Measurements from ENCODE around the gene FGGY.
"Not testable (repeated sequence)": the region's sequence is repeated elsewhere in the genome, so short reads cannot be mapped to it uniquely, and the experiment has no call there.

The FGGY gene

DNA sequence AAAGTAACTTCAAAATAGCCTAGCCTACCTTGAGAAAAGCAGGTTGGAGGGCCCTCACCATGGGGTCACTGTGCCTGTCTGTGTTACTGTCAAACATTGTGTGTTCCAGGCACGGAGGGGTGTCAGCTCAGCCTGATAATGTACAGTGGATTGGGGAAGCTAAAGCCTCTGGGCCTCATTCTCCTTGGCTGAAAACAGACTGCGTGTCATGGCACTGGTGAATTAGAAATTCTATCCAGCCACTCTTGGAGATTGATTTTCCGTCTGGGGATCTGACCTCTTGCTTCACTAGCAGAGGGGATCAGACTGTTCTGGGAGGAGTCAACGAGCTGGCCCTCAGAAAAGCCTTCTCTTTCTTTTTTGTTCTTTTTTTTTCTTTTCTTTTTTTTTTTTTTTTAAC, 394.4 kb downstream of the FGGY start:
- no peak for DNase-seq

DNA sequence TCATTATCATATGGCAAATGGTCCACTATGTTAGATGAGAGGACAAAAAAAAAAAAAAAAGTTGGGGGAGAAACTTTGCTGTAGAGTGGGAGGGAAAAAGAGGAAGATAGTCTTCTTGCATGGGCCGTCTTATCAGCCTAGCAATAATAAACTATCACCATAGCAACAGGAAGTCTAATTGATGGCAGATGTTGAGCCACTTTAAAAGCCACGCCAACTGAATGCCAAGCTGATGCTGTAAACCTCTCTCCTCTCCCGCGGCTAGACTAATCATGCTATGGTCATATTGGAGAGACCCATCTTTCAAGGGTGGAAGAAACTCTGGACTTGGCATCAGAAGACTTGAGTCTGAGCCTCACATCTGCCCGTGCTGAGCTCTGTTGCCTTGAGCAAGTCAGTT, 395.7 kb downstream of the FGGY start:
- DNase-seq: no peak

DNA sequence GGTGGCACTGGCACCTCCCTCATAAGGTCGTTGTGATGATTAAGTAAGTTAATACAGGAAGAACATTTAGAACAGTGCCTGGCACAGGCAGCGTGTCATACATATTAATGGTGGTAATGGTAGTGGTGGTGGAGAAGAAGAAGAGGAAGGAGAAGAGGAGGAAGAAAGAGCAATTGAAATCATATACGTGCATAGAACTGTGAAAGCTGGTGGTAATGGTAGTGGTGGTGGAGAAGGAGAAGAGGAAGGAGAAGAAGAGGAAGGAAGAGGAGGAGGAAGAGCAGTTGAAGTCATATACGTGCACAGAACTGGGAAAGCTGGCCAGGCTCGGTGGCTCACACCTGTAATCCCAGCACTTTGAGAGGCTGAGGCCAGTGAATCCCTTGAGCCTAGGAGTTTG, 396.5 kb downstream of the FGGY start:
- no peak for DNase-seq

DNA sequence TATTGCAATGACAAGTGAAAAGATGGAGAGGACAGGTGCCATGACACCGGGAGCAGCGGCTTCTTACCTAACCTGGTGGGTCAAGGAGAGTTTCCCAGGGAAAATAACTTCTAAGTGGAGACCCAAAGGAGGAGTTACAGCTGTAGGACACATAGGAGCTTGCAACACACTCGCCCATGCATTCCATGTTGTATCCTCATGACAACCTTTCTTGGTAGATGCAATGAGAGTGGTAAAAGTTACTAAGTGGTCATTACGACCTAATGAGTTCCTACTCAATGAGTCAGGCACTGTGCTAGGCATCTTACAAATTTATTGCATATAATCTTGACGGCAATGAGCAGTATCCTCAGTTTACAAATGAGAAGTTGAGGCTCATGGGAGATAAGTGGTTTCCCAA, 398.4 kb downstream of the FGGY start:
- DNase-seq: no peak

DNA sequence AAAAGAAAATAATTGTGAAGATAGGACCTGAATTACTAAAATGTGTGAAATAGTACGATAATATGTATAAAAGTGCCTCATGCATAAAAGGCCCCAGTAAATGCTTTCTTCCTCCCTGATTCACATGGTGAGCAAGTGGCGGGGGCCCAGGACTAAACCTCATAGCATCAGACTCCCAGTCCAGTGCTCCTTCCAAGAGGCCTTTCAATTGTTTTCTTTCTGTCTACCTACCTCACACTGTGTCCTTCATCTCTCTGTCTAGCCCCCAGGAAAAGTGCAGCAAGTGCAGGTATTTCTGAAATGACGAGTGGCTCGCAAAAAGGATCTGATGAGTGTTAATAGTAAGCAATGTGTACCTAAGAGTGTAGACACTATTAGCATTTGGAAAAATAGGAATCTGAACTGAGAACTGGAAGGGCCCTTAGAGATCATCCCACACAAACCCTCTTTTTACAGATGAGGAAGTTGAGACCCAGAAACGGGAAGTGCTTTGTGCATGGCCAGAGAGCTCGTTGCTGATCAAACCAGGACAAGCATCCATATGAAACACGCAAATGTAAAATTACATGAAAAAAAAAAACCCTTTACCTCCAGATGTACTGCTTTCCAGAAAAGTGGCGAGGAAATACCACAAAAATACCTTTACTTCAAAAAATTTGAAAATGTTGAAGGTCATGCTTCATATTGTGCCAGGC, 399.7 kb downstream of the FGGY start:
- DNase-seq: no peak

DNA sequence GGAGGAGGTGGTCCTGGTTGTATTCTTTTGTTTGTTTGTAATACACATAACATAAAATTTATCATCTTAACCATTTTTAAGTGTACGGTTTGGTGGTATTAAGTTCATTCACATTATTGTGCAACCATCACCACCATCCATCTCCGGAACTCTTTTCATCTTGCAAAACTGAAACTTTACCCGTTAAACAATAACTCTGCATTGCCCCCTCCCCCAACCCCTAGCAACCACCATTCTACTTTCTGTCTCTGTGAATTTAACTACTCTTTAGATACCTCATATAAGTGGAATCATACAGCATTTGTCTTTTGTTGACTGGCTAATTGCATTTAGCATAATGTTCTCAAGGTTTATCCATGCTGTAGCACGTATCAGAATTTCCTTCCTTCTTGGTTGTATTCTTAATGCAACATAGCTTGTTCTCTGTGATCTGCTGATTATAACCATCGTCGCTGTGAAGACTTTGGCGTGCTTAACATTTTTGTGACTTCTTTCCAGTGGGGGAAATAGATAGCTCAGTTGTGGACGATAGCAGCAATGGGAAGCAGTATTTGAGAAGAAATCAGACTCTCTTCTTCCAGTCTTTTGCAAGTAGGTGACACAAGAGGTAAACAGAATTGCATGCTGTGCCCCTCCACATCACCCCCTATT, 400.4 kb downstream of the FGGY start:
- peak; percentile 32 for DNase-seq

DNA sequence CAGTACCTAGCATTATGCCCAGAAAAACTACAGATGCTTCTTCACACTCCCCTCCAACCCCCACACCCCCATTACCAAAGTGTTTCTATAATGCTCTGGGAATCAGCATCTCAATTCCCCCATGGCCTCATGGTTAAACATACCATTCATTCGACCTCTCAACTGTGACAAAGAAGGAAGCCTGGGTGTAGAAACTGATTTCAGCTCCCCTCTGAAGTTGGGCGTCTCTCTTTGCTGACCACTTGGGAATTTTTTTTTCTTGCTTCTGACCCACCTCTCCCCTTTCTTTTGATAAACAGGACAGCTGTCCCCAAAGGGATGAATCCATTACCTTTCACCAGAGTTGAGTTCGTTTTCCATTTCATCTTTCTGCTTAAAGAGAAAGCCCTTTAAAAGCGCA, 401.5 kb downstream of the FGGY start:
- no peak for DNase-seq

DNA sequence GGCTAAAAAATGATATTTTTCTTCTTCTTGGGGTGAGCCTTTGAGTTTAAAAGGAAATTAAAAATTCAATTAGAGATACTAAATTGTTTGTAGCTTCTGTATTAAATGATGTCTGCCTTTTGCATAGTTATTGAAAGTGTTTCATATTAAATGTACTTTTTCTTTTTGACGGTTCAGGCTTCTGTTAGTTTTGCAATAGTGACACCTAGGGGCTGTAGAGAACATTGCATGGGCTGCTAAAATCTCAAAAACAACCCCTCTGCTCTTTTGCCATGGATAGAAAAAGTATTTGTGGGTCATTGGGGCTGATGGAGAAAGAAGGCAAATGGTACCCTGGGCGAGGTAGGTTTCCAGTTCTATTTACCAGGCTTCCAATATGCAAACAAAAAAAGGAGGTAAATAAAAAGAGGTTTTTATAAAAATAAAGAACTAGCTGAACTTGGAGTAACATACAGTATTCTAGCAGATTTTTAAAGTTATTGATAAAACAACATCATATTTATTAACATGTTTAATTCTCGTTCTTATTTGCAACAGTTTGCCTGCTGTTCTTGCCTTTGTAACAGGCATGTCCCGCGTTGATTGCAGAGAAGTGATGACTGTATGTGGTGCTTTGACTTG, 402.4 kb downstream of the FGGY start:
- DNase-seq: no peak

DNA sequence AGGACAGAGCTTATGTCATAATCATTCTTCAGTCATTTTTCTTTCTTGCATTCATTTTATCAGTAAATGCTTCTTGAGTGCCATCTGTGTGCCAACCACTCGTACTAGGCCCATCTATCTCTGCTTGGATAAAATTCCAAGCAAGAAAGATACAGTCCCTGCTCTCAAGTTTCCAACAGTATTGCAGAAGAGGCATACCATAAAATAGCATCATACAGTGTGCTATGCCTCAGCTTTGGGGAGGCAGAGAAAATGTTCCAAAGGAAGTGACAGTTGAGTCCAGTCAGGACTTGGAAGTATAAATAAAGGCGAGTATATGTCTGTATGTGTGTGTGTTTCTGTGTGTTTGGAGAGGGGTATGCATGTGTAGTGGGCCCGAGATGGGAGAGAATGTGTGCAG, 404.5 kb downstream of the FGGY start:
- DNase-seq: no peak

DNA sequence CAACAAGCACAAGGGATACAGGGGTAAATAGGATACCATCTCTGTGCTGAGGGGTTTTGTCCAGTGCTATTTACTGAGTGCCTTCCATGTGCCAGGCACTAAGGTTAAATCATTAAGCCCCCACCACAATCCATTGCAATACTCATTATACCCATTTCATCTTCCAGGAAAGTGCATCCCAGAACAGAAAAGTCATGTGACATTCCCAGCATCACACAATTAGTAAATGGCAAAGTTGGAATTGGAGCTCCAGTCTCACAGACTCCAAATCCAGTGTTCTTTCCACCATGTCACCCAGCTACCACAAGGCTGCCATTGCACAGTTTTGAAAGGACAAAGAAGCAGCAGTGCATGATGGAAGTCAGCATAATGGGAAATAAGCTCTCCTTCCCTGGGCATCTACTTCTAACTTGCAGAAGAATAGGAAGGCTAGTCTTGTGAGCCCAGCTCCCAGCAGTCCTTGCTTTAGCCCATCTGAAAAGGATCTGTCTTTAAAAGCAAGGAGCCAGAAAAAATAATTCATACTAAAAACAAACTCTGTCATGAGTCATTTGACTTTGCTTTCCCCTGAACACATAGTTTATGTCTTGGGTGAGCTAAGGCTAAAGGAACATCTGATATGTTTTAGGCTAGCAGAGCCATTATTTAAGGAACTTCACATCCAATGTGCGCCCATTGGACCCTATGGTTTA, 406.5 kb downstream of the FGGY start:
- DNase-seq: no peak

DNA sequence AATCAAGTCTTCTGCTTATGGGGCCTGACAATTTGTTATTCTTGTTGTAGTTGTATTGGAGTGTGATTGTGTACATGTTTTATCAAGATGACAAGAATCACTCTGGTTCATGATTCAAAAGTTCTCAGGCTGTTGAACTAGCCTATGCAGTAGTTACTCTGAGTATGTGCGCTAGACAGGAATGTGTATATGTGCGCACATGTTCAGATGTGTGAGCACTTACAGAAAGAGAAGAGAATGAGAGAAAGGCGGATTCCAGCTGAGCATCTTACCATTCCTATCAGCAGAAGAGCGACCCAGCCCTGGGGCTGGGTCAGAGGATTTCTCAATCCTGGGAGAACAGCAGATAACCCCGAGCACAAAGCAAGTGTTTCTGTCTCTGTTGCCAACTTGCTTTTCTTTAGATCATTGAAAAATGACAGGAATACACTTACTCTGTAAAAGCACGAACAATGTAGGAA, 407.1 kb downstream of the FGGY start:
- no peak for DNase-seq

DNA sequence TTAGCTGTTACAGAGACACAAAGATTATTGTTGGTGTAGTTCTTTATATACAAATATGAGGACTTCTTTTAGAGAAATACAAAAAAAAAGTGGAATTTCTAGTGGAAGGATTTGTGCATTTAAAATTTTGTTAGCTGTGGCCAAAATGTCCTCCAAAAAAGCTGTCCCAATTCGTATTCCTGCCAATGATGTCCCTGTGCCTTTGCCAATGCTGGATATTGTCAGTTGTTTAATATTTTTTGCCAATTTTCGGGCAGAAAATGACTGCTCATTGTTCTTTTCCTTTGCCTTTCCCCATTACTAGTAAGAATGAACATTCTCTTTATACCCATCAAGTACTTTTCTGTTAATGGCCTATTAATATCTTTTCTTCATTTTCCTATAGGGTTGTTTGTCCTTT, 407.8 kb downstream of the FGGY start:
- no peak for DNase-seq

DNA sequence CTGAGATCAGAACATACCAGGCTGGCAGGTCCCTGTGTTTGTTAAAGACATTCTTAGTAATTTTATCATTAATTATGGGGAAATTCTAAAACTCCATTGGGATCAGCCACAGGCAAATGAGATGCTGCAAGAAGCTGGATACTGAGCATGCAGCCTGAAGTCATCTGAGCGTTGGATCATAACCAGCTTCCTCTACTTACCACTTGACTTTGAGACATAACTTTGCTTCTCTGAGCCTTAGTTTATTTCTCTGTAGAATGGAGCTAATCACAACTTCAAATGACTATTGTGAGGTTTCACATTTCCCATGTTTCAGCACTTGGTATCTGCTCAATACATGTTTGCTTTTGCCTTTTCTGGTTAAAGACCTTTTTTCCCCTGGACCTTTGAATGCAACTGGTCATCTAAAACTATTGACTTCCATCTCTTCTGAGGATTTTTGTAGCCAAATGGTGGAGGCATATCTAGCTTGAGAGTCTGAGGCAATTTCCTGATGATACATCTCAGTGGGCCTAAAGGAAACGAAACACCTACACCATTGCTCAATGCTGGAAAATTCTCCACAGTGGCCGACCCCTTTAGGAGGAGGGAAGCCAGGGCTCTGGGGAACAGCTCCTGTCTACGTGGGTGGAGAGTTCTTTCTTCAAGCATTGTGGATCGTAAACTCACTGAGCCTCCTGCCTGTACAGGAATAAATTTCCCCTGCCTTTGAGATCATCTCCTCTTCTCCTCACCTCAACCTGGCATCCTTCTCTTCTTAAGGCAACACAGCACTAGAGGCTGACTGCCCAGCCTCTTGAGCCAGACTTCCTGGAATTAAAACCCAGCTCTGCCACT, 408.8 kb downstream of the FGGY start:
- DNase-seq: no peak

DNA sequence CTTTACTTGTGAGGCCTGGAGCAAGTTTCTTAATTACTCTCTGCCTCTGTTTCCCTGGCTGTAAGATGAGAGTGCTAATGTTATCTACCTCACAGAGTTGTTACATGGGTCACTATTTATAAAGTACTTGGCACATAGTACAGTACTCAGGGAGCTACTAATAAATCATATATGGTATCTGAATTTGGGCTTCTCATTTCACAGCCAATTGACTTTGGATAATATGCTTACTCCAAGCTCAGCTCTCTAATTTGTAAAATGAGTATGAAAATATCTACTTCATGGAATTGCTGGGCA, 409.4 kb downstream of the FGGY start:
- no peak for DNase-seq

DNA sequence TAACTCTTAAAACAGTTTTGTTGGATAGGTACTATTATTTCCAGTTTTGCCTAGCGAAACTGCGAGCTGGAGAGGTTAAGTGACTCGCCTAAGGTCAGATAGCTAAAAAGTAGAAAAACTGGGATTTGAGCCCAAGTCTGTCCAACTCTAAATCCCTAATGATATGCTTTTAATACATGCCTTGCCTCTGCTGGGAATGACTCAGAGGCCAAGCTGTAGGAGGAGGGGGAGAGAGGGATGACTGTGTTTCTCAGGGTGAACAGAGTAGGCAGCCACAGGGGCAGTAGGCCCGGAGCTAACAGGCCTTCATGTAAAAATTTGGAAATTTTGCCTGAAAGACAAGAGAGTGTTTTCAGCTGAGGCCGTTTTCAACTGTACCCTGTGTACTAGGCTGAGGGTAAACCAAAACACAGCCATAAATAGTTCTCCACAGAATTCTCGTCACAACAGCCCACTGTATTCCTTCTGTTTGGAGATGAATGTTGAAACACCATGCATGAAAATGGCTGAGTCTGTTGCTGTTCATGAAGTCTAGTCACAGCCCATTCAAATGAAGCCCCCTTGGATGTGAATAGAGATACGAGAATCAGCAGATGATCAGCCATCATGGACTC, 410.4 kb downstream of the FGGY start:
- no peak for DNase-seq

DNA sequence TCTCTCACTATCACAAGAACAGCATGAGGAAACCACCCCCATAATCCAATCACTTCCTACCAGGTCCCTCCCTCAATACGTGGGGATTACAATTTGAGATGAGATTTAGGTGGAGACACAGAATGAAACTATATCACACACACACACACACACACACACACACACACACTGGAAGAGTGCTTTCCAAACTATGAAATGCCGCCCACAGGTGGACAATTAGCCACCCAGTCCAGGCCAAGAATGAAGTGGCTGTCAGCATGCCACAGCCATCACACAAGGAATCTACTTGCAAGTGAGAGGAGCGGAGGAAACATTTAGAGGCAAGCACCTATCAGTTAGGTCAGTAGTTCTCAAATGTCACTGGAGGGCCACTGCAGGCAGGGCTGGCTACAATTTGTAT, 412.4 kb downstream of the FGGY start:
- no peak for DNase-seq

DNA sequence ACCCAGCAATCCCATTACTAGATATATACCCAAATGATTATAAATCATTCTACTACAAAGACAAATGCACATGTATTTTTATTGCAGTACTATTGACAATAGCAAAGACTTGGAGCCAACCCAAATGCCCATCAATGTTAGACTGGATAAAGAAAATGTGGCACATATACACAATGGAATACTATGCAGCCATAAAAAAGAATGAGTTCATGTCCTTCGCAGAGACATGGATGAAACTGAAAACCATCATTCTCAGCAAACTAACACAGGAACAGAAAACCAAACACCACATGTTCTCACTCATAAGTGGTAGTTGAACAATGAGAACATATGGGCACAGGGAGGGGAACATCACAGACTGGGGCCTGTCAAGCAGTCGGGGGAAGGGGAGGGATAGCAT, 414.0 kb downstream of the FGGY start:
- not testable (repeated sequence) for DNase-seq

DNA sequence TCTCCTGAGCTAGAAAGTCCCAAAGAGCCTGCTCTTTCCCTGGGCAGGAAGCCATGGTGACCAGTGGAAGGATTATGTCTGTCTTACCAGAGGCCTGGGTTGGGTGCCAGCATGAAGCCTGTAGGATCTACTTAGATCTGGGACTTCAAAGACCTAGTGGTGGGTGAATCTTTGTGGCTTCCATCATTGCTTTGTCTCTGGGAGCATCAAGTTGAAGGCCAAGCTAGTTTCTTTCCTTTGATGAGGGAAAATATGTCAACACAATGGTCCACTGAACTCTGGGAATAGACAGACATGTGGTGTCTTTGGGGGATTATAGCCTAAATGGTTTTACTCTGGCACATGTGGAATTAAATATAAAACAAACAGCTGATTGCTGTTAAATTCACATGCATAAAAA, 417.3 kb downstream of the FGGY start:
- DNase-seq: no peak

DNA sequence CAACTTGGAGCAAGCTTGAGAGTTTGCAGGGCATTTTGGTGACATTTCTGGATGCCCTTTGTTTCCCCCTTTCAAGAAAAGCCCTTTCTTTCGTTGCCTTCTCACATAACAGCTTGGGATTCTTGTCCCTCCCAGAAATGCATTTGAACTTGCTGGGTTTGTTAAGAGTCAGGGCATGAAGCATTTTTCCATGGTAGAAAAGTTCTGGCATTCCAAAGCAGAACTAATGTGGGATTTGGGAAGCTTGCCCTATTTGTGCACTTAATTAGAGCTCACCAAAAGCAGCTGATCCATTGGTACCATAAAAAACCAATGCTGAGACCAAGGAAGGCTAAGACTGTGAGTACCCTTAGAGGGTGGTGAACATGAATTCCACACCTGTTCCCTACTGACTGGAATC, 418.1 kb downstream of the FGGY start:
- no peak for DNase-seq

DNA sequence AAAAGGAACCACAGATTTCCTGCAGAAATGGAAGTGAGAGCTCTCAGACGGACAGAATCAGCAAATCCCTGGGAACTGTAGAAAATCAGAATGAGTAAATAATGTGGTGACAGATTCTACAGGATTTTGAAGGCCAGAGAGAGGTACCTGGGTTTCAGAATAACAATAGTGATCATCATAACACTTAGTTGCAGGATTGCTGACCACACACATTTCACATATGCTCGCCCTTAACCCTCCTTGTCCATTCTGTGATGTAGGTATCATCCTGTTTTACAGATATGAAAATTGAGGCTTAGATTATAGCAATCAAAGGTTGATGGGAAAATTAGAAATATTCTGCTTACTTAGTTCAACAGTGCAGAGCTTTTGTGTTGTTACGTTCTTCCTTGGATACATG, 419.9 kb downstream of the FGGY start:
- no peak for DNase-seq

DNA sequence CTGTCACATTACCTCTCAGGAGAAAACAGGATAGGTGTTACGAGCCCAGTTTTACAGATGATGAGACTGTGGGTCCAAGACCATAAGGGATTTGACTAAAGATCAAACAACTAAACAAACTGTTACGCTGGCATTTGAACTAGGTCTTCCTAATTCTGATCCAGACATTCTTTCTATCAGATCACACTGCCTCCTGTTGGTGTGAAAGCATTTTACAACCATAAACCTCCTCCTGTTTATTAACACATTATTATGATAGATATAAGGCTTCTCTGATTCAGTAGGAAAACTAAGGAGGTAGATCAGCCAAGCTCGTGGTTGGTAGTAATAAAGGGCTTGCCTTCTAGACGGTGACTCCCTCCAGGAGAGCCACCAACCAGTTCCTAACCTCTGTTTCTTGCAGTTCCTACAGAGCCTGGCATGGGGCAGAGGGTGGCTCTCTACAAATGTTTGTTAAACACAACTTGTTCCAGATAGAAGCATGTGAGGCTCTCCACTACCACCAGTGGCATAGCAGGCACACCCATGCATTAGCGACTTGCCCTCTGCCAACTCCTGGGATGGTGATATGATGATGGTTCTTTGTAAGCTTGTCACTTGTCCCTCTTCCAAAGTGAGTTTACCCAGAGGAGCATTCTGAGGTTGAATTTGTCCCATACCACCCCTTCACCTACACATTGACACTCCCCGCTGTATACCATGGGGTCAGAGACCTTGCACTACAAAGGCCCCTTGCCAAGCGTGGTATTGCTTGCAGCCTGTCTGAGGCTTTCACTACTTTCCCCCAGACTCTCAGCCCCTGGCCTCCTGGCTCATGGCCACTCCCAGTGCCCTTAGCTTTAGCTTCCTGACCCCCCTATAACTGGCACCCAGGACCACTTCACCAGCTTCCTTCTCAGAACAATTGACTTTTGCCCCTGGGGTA, 421.4 kb downstream of the FGGY start:
- no peak for DNase-seq

DNA sequence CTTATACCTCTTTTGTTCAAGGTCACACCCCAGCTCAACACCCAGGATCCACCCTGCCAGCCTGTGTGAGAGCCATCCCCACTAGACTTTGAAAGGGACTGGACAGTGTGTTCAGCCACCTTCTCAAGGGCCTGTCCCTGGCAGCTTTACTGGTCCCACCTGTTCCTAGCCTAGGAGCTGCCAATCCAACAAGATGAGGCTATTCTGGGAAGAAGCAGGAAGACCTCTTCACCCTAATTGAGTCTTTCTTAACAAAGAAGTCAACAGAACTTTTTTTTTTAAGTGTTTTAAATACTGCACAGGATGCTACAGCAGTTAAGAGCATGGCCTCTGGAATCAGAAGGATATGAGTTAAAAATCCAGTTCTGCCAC, 422.1 kb downstream of the FGGY start:
- no peak for DNase-seq

All from activated CD4-positive, alpha-beta T cell treated with anti-CD3 and anti-CD28 coated beads for 48 hours (primary cell).